Activated CD4-positive, CD25-positive, alpha-beta regulatory T cell treated with anti-CD3 and anti-CD28 coated beads, Interleukin-2, amount 50 U/mL, for 24 hours (primary cell): ENCODE measurements around the gene TPH2.

ENCODE experiments used
- ATAC-seq, 2 donors: fragments of 150-1000 bp; cut with Tn5 transposase; one replicate each; pipeline ENCODE4 v1.10.0; 2021; ENCODE audit warnings: mild to moderate bottlenecking in 1 of 2, moderate library complexity in 1 of 2

TPH2 gene

DNA sequence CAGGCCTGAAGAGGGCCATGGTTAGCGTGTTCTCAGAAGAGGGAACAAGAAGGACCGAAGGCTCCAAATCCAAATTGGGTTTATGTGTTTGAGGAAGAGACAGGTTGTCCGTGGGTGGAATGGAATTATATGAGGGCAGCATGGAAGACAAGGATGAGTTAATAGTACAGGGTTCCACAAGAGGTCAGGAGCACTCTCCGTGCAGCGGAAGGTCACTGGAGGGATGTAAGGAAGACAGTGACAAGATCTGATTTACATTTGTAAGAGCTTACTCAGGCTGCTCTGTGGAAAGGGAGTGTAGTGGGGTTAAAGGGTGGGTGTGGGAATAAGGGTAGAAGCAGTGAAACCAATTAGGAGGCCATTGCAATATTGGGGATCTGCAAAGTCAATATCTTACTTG, 97.0 kb downstream of the TPH2 start:
- no peak for ATAC-seq

DNA sequence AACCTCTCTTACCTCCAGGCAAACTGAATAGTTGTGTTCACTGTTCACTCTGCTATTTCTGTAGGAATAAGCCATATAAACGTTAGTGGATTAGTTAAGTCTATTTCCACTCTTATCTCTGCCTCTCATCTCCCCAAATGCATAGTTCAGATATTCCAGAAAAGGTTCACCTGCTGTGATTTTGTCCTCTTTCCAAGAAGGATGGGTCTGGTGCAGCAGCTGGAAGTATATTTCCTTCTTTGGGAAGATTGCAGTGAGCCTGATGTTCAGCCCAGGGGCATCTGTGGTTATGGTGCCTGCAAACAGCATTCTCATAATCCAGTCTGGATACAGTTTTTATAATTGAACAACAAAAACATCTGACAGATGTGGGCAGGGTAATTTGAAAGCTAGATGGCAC, 97.7 kb downstream of the TPH2 start:
- ATAC-seq: no peak

DNA sequence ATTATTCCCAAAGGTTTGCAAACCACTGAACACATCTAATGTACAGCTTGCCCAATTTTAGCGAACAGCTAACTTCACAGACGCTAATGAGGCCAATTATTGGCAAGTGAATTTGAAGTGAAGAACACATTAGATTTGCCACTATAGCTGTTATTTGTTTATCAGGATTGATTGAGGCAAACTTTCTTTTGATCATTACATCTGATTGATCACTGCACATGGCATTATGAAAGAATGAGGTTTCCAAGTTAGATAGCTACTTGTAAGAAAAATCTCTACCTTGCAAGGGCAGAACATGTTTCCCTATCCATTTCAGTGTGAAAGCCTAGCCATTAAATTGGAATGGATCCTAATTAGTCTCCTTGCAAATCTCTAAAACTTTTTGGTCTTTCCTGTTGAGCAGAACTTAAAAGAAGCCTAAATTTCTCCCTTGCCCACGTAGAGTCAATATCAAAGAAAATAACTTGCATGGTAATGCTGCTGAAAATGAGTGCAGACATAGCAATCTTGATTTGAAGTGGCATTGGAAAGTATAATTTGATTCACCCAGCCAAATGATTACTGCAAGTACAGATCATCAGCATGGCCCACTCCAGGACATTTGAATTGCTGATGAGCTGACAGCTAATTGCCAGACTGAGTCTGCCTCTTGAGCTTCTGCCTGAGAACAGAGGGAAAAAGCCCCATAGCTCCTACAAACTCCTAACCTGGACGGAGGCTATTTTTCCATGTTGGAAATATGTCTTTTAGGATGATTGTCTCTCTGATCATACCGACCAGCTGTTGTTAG, 98.6 kb downstream of the TPH2 start:
- no peak for ATAC-seq

DNA sequence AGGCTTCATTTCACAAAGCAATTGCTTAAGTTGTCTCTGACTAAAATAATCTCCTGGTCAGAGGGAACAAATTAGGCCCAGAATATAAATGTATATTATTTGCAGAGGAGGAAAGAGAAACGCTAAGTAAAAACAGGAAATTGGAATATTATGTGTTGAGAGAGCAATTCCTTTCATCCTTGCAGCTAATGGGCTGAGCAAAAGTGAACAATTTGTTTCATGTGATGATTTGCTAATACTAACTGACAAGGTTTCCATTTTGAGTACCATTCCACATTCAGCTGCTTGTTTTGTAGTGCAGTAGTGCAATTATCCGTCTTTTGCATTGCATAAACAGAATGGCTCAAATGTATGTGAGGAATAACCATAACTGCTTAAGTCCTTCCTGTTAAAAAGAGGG, 103.2 kb downstream of the TPH2 start:
- ATAC-seq: no peak

DNA sequence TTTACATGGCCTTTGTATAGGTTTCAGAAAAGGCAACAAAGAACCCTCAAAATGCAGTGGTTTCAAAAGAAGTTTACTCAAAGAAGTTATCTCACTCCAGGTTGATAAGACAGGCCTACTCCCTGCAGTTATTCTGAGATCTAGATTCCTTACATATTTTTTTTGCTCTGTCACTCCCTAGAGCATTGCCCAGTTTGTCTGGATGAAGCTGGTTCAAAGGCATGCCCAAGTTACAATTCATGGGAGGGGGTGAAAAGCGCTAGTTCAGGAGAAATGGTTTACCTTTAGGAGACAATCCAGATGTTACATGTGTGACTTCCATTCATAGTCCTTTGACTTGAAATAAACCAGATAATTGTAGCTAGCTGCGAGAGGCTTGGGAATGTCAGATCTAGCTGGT, 115.0 kb downstream of the TPH2 start:
- no peak for ATAC-seq

DNA sequence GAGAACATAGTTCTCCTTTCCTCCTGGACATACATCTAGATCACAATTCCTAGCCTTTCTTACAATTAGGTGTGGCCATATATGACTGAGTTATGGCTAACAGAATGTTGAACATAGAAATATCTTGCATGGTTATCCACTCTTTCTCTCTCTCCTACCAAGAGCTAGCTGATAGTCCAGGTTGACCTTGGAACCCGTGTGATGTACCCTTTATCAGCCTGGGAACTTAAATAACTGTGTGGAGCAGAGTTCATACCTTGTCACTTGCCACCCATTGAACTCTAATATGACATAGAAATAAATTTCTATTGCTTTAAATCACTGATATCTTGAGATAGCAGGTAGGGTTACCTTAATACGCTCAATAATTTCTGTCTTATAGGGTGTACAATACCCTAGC, 115.9 kb downstream of the TPH2 start:
- no peak for ATAC-seq

DNA sequence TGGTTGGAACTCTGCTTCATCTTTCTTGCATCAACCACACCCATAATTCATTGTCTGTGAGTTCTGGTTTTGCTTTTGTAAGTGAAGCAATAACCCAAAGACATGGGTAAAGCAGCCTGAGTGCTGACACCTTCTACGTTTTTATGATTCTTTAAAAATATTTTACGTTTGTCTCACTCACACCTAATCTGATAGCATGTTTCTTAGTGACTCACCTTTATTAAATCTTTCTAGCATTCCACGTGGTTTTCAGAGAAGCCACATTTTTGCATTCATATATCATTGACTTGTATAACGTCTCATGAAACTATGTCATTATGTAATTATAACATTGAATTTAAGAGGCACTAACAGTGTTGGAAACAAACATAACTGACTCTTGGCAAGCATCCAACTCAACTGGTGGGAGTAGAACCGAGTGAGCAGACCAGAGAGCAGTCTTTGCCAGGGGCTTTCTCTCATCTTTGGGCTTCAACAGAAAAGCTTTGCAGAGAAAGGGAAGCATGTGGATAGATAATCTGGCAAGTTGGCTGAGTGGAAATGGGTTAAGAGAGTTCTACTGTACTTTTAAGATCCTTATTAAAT, 118.8 kb downstream of the TPH2 start:
- ATAC-seq: no peak

DNA sequence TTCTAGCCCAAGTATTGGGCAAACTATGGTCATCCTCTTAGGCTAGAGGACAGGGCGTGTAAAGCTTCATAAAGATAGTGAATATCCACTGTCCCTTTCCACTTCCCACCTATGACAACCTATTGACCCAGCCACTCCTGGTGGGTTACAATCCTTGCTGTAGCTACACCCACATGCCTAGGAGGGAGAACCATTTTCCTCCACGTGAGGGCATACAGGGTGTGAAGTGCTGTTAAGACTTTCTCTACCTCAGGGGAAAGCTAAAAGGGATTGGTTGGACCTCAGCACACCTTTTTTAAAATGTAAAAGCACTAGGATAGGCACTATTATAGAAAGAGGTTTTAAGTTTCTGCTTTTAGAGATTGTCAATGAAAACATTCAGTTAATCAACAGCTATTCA, 124.4 kb downstream of the TPH2 start:
- ATAC-seq: no peak

DNA sequence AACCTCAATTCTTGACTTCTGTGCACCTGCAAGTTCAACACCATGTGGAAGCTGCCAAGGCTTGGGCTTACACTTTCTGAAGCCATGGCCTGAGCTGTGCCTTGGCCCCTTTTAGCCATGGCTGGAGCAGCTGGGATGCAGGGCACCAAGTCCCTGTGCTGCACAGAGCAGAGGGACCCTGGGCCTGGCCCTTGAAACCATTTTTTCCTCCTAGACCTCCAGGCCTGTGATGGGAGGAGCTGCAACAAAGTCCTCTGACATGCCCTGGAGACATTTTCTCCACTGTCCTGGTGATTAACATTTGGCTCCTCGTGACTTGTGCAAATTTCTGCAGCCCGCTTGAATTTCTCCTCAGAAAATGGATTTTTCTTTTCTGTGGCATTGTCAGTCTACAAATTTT, 132.4 kb downstream of the TPH2 start:
- ATAC-seq: no peak

DNA sequence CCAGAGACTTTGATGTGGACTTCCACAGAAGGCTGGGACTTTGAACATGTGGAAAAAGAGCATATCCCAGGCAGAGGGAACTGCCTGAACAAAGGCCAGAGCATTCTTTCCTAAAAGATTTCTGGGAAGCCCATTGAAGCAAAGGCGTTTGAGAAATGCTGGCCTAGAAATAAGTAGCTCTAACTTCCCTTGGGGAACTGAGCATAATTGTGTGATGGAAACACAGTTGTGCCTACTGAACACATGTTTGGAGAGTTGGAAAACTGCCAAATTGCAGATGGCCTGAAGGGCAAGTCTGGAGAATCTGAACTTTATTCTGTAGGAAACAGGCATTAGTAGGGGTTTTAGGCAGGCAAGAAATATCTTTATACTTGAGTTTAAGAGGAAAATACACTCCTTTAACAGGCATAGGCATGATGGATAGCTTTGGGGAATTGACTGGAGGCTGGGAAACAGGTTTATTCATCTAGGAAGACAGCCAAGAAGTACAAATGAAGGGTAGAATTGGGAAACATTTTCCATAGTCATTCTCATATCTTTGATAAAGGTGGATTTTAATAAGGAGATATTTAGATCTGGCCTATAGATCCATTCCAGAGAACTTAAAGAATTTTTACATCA, 134.1 kb downstream of the TPH2 start:
- no peak for ATAC-seq

DNA sequence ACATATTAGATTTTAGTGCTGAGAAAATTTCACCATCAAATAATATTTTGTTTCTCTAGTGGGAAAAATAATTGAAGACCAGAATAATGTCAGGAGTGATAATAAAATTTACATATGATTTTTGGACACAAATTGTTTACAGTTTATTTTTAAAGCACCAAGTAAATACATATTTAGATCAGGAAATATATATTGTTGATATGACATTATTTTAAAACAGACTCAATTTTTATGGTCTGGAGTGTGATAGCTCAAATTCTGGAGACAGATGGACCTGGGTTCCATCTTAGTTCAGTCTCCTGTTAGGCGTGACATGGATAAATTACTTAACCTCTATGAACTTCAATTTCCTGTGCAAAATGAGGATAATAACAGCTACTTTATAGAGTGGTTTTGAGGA, 135.4 kb downstream of the TPH2 start:
- ATAC-seq: no peak

DNA sequence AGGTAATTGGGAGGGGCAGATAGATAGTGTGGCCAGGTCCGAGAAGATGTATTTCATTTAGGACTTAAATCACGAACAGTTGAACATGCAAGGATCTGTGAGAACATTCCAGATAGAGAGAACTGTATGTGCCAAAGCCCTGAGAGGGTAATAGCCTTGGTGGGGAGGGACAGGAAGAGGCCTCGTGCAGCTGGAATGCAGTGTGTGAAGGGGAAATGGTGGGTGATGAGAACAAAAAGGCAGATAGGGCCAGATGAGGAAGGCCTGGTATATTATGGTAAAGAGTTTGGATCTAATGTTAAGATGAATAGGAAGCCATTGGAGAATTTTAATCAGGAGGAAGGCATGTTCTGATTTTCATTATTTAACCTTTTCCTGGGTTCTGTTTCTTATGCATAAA, 136.3 kb downstream of the TPH2 start:
- no peak for ATAC-seq

DNA sequence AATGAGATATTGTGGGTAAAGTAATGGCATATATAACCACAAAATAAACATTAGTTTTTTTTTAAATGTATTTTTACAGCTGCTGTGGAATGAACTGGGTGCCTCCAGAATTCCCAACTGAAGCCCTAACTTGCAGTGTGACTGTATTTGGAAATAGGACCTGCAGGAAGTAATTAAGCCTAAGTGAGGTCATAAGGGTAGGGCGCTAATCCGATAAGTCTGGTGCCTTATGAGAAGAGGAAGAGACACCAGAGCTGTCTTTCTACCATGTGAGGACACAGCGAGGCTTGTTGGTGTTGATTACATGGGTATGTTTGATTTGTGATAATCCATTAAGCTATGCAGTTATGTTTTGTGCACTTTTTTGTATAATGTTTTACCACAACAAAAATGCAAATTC, 136.8 kb downstream of the TPH2 start:
- no peak for ATAC-seq

DNA sequence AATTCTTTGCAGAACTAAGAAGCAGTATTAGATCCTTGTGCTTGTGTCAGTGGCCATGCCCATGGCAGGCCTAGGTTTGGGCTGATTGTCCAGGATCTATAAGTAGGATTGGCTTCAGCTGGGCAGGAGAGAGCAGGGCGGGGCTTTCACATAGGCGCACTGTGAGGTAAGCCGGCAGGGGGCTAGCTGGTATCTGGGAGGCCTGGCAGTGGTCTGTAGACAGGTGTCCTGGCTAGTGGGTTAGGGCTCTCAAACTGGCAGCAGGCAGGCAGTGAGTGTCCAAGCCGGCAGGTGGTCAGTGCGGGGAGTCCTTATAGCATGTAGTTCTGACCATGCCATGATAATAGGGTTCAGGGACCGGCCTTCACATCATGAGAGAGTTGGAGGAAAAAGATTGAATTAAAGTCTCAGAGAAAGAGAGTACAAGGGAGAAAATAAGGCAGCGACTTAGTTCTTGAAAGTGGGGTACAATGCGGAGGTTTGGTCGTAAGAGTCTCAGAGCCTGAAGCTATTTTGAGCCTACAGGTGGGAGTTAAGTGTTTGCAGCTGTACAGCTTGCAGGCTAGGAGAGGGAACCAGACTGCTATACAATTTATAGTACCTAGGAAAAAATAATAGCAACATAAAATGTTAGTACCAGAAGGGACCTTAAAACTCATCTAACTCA, 137.4 kb downstream of the TPH2 start:
- no peak for ATAC-seq

DNA sequence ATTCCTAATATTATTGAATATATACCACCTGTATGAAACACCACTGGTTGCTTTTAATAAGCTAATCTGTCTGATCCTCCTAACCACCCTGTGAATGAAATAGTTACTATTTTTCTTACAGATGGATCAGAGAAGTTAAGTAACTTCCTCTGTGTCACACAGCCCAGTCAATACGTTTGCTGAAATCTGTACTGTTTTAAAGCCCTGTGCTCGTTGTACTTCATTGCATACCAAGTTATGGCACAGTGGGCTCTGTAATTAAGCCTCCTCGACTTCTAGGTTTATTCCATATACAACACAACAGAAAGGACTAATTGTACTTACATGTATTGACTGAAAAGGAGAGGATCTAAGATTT, 137.9 kb downstream of the TPH2 start:
- ATAC-seq: no peak

DNA sequence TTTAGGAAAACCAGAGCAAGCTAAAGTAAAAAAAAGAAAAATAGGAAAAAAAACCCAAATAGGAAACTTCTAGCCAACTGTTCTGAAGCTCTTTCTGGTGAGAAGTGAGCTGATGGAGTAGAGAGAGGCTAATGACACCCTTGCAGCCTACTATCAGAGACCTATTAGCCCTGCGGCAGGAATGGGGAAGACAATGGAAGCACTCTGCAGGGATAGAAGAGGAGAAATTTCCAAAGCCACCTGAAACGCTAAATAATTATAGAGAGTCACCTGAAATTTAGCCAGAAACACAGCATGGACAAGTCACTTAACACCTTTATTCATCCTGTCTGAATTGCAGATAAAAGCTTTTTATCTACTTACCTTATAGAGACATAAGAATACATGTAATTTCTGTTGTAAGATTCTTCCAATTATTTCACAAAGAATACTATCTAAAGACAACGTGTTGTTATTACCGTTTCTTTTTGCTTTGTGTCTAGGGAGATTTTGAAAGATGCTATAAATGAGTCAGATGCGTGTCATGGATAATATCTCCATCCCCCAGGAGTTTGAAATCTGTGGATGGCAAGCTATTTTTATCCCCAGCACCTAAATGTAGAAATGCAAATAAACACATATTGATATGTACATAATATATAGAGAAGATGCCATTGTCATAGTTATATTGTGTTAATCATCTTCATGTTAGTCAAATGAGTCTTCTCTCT, 138.6 kb downstream of the TPH2 start:
- ATAC-seq: no peak

DNA sequence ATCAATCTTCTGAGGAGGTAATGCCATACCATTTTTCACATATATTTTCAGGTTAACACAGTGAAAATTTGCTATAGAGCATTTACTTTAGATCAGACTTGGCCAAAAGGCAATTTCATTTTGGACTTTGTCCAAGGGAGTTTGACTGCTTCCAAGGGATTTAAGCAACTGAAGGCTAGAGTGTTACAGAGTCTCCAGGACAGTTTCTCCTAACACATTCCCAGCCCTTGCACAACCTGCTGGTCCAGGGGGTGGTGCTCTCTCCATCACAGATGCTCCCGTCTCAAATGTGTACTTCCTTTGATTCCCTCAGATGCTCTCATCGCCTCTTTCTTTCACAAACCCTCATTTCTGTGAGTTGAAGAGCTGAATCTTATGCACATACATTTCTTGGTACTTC, 143.1 kb downstream of the TPH2 start:
- ATAC-seq: no peak
